ENCODE data around the gene TSPAN2.

GRCh38 chr1:115065021-115065420 is 24.3 kb downstream of the TSPAN2 start:
- no peak for TF ChIP-seq GATA3 (IDR thresholded peaks at IDR 0.05; ENCODE audit: low read depth, low read length)
- TF ChIP-seq GATA2 (IDR thresholded peaks at IDR 0.05; ENCODE audit: low read depth, low read length), result no peak

All from SH-SY5Y (cell line).